Panc1 (cell line): ENCODE data around the gene MYO5B. TPM values are rescaled to one million over a fixed set of nuclear protein-coding genes. Genes with fewer than 3 reads are reported as not detected.

Experiments used
- ATAC-seq: fragments of 200-7000 bp; cut with Tn5 transposase; 2 replicates; pipeline ENCODE4 v1.9.1; 2020; ENCODE audit warnings: mild to moderate bottlenecking, moderate library complexity
- BruUV-seq: library from RNA; stranded (reverse); fragments of 400-500 nt; replicated peaks from 2 replicates; lab custom pipeline; 2021; lab: Mats Ljungman, UMichigan
- CTCF ChIA-PET: fragments of 300-600 bp; sonication (Branson Sonifier 250); formaldehyde crosslinking; loops from one replicate; lab custom pipeline; 2022; ENCODE audit warnings: antibody characterized with exemption; lab: Charles Lee
- POLR2A ChIA-PET: fragments of 300-600 bp; sonication (Branson Sonifier 250); formaldehyde crosslinking; loops from one replicate; lab custom pipeline; 2022; ENCODE audit warnings: antibody characterized with exemption; lab: Charles Lee
- DNase-seq: peaks from one replicate; pipeline ENCODE4 v3.0.0-alpha.2; 2010; ENCODE audit warnings: low read depth, low spot score
- H3K27ac ChIP-seq: 2 replicates; pipeline ENCODE4 v1.5.1; 2011; ENCODE audit warnings: mild to moderate bottlenecking, low read length, inconsistent platforms
- H3K27me3 ChIP-seq: fragments of 200-500 bp; sonication (Bioruptor generic); 2 replicates; pipeline ENCODE4 v1.6.0; 2014; ENCODE audit warnings: low read length, inconsistent platforms; ENCODE audit not compliant: control insufficient read depth, insufficient read depth
- H3K36me3 ChIP-seq: fragments of 200-500 bp; sonication (Bioruptor generic); 2 replicates; pipeline ENCODE4 v1.5.1; 2014; ENCODE audit warnings: inconsistent platforms, mild to moderate bottlenecking, low read length, moderate library complexity; ENCODE audit not compliant: control insufficient read depth, insufficient read depth
- H3K4me1 ChIP-seq: 2 replicates; pipeline ENCODE4 v1.5.1; 2011; ENCODE audit warnings: inconsistent platforms, mild to moderate bottlenecking, low read length, moderate library complexity; ENCODE audit not compliant: control insufficient read depth, insufficient read depth
- H3K4me3 ChIP-seq, 2 experiments: 2 replicates each; pipeline ENCODE4 v1.5.1; 2011 to 2012; ENCODE audit warnings: low read depth in 2 of 2, low read length in 2 of 2, mild to moderate bottlenecking in 2 of 2, inconsistent platforms in 1 of 2, moderate library complexity in 1 of 2
- H3K9me3 ChIP-seq: fragments of 200-500 bp; sonication (Bioruptor generic); 2 replicates; pipeline ENCODE4 v1.5.1; 2014; ENCODE audit warnings: low read depth, mild to moderate bottlenecking, inconsistent platforms, low read length, moderate library complexity; ENCODE audit not compliant: control insufficient read depth, insufficient read depth
- POLR2AphosphoS5 ChIP-seq: IDR thresholded peaks from 2 replicates; pipeline ENCODE4 v1.6.1; 2012; ENCODE audit warnings: mild to moderate bottlenecking, low read depth, low read length, moderate library complexity
- SIN3A ChIP-seq: IDR thresholded peaks from 2 replicates; pipeline ENCODE4 v1.6.1; 2012; ENCODE audit warnings: low read depth, mild to moderate bottlenecking, low read length, moderate library complexity, borderline replicate concordance; ENCODE audit not compliant: insufficient read depth
- TCF7L2 ChIP-seq: IDR thresholded peaks from 2 replicates; pipeline ENCODE4 v1.6.1; 2011; ENCODE audit warnings: mild to moderate bottlenecking, low read depth, low read length, inconsistent platforms
- in situ Hi-C: cut with HindIII; loops from 2 replicates; pipeline ENCODE4 v1.10.0; 2016; ENCODE audit warnings: low sequenced_read_pairs, low pct_unique_long_range_greater_than_20kb
- intact Hi-C: fragments of 100-400 bp; cut with micrococcal nuclease; formaldehyde crosslinking; loops from one replicate; pipeline ENCODE4 v1.10.0; 2022; ENCODE audit not compliant: unreplicated experiment
- total RNA-seq: library from RNA; stranded (reverse); gene quantifications from one replicate; pipeline ENCODE4 v1.2.1, GENCODE V29; 2021; ENCODE audit not compliant: unreplicated experiment
- TF ChIP-seq, protein P1 (sequence below): fragments of 450-650 bp; IDR thresholded peaks from 2 replicates; pipeline ENCODE4 v1.5.1; 2017; ENCODE audit warnings: mild to moderate bottlenecking
- TF ChIP-seq, protein P2 (sequence below), 2 experiments: IDR thresholded peaks; 2 replicates each; pipeline ENCODE4 v1.6.1; 2011 to 2012; ENCODE audit warnings: low read depth in 2 of 2, control low read depth in 1 of 2, low read length in 1 of 2, mild to moderate bottlenecking in 1 of 2, moderate library complexity in 1 of 2; ENCODE audit not compliant: insufficient read depth in 1 of 2

The MYO5B gene
- total RNA-seq, 1 experiment from 2014 or later, result 0.31 TPM

DNA sequence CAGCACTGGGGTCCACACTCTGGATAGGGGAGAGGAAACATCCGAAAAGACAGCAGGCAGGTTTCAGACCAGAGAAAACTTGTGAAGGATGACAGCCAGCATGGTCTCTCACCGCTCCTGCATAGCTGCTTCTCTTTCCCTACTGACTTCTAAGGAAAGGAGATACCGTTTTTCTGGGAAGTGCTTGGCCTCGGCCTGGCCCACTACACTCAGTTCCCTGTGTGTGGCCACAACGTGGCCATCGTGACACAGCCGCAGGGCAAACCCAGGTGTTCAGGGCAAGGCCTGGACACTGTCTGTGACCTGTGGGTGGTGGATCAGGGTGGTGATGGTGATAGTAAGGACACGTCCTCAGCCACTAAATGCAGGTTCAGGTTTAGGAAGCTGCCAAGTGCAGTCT is 347.4 kb downstream of the MYO5B start:
- DNase-seq (no peak), ATAC-seq (no peak)
- Histone ChIP-seq H3K9me3 (no peaks in the 10 kb centered on the region), H3K36me3 (no peaks in the 10 kb centered on the region), H3K4me1 (no peaks in the 10 kb centered on the region), H3K4me3 (no peak overlapping the region), H3K27ac (no peak overlapping the region), H3K27me3 (no peaks in the 10 kb centered on the region)
- intact Hi-C loops (no loop called here), in situ Hi-C loops (no loop called here)
- CTCF ChIA-PET, result no interaction called here
- TF ChIP-seq POLR2AphosphoS5 (no peak), TCF7L2 (no peak), SIN3A (no peak)
- TF ChIP-seq, protein P1, sequence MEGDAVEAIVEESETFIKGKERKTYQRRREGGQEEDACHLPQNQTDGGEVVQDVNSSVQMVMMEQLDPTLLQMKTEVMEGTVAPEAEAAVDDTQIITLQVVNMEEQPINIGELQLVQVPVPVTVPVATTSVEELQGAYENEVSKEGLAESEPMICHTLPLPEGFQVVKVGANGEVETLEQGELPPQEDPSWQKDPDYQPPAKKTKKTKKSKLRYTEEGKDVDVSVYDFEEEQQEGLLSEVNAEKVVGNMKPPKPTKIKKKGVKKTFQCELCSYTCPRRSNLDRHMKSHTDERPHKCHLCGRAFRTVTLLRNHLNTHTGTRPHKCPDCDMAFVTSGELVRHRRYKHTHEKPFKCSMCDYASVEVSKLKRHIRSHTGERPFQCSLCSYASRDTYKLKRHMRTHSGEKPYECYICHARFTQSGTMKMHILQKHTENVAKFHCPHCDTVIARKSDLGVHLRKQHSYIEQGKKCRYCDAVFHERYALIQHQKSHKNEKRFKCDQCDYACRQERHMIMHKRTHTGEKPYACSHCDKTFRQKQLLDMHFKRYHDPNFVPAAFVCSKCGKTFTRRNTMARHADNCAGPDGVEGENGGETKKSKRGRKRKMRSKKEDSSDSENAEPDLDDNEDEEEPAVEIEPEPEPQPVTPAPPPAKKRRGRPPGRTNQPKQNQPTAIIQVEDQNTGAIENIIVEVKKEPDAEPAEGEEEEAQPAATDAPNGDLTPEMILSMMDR, result no peak
- TF ChIP-seq, protein P2, sequence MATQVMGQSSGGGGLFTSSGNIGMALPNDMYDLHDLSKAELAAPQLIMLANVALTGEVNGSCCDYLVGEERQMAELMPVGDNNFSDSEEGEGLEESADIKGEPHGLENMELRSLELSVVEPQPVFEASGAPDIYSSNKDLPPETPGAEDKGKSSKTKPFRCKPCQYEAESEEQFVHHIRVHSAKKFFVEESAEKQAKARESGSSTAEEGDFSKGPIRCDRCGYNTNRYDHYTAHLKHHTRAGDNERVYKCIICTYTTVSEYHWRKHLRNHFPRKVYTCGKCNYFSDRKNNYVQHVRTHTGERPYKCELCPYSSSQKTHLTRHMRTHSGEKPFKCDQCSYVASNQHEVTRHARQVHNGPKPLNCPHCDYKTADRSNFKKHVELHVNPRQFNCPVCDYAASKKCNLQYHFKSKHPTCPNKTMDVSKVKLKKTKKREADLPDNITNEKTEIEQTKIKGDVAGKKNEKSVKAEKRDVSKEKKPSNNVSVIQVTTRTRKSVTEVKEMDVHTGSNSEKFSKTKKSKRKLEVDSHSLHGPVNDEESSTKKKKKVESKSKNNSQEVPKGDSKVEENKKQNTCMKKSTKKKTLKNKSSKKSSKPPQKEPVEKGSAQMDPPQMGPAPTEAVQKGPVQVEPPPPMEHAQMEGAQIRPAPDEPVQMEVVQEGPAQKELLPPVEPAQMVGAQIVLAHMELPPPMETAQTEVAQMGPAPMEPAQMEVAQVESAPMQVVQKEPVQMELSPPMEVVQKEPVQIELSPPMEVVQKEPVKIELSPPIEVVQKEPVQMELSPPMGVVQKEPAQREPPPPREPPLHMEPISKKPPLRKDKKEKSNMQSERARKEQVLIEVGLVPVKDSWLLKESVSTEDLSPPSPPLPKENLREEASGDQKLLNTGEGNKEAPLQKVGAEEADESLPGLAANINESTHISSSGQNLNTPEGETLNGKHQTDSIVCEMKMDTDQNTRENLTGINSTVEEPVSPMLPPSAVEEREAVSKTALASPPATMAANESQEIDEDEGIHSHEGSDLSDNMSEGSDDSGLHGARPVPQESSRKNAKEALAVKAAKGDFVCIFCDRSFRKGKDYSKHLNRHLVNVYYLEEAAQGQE (IDR thresholded peaks at IDR 0.05; ENCODE audit: insufficient read depth in 1 of 2, low read depth in 2 of 2, low read length in 1 of 2), result no peak
- POLR2A ChIA-PET, result no interaction called here
- BruUV-seq, result no TSS peak

DNA sequence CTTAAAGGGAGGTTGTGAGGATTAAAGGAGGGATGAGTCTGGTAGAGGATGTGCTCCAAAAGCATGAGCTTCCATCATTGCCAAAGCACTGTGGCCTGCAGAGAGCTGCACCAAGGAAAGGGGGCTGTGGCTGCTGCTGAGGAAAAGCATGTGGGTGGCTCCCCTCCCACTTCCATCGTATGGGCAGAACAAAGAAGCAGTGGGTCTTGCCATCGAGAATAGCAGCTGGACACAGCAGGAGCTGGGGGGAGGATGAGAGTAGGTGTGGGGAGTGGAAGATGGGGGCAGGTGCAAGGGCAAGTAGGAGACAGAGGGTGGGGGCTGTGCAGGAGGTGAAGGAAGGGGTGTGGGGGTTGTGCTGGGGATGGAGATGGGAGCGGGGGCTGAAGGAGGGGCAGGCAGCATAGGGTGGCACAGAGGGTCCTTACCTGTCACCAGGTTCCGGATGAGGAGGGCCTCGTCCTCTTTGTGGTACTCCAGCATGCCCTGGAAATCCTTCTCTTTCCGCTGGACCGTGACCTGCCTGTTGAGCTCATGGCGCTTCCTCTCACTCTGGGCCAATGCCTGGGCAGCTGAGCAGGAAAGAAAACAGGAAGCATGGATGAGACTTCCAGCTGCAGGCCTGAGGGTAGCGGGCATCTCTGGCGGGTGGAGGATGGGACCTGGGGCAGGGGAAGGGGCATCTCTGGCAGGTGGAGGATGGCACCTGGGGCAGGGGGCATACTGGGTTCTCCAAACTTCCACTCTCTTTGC is 348.1 kb downstream of the MYO5B start:
- Histone ChIP-seq H3K9me3 (no peaks in the 10 kb centered on the region), H3K27ac (no peak overlapping the region), H3K4me3 (no peak overlapping the region), H3K4me1 (no peaks in the 10 kb centered on the region), H3K27me3 (no peaks in the 10 kb centered on the region), H3K36me3 (no peaks in the 10 kb centered on the region)
- in situ Hi-C loops (no loop called here), intact Hi-C loops (no loop called here)
- ChIA-PET POLR2A (no interaction called here), CTCF (no interaction called here)
- DNase-seq (no peak), ATAC-seq (no peak)
- no TSS peak for BruUV-seq
- TF ChIP-seq SIN3A (no peak), POLR2AphosphoS5 (no peak), TCF7L2 (no peak)
- TF ChIP-seq, protein P2 (IDR thresholded peaks at IDR 0.05; ENCODE audit: insufficient read depth in 1 of 2, low read depth in 2 of 2, low read length in 1 of 2), result no peak
- TF ChIP-seq, protein P1, result no peak
